Retinal pigment epithelial cell (primary cell): ENCODE measurements around the gene EPB42.
"Not testable (repeated sequence)": the region's sequence is repeated elsewhere in the genome, so short reads cannot be mapped to it uniquely, and the experiment has no call there.

Experiments used
- DNase-seq: peaks from one replicate; pipeline ENCODE4 v3.0.0-alpha.2; 2010; ENCODE audit warnings: low read depth
- H3K4me3 ChIP-seq: 2 replicates; pipeline ENCODE4 v1.5.1; 2011; ENCODE audit warnings: mild to moderate bottlenecking, low read length, control low read depth, moderate library complexity
- CTCF ChIP-seq: conservative IDR thresholded peaks from 2 replicates; pipeline ENCODE4 v1.5.1; 2011; ENCODE audit warnings: low read depth, low read length, control low read depth, inconsistent platforms

EPB42 gene

GRCh38 chr15:43230640-43231115 lies 9.9 kb upstream of the EPB42 start:
- H3K4me3 ChIP-seq, result no peak overlapping the region
- no peak for DNase-seq
- TF ChIP-seq CTCF, result no peak

- no peak for TF ChIP-seq CTCF
- no peak overlapping the region for H3K4me3 ChIP-seq
- no peak for DNase-seq
Measured at GRCh38 chr15:43229977-43230376, 9.2 kb upstream of the EPB42 start.

GRCh38 chr15:43226436-43227305 lies 5.9 kb upstream of the EPB42 start:
- no peak overlapping the region for H3K4me3 ChIP-seq
- TF ChIP-seq CTCF, result no peak
- no peak for DNase-seq

- not testable (repeated sequence) for H3K4me3 ChIP-seq, DNase-seq
Measured at GRCh38 chr15:43225950-43226255, 5.1 kb upstream of the EPB42 start.

GRCh38 chr15:43225201-43225949 lies 4.6 kb upstream of the EPB42 start:
- no peak overlapping the region for H3K4me3 ChIP-seq
- DNase-seq, result no peak
- peak; percentile 87 for TF ChIP-seq CTCF

GRCh38 chr15:43221422-43221821 lies 604 bp upstream of the EPB42 start:
- TF ChIP-seq CTCF, result no peak
- H3K4me3 ChIP-seq, result no peak overlapping the region
- DNase-seq, result no peak

GRCh38 chr15:43219929-43220928 lies 589 bp downstream of the EPB42 start:
- no peak overlapping the region for H3K4me3 ChIP-seq
- no peak for TF ChIP-seq CTCF
- no peak for DNase-seq
